Osteoblast (primary cell): ENCODE data around the gene C1orf105. TPM values are rescaled to one million over a fixed set of nuclear protein-coding genes. Genes with fewer than 3 reads are reported as not detected.

Experiments used
- DNase-seq: peaks from one replicate; pipeline ENCODE4 v3.0.0; 2011; ENCODE audit warnings: low spot score, mixed read lengths; ENCODE audit not compliant: insufficient read length; ENCODE audit errors: missing footprints
- H2AFZ ChIP-seq: 2 replicates; pipeline ENCODE4 v1.6.0; 2011; ENCODE audit warnings: mild to moderate bottlenecking, low read length
- H3K27ac ChIP-seq: 2 replicates; pipeline ENCODE4 v1.5.1; 2011; ENCODE audit warnings: mild to moderate bottlenecking, low read depth, low read length, moderate library complexity
- H3K27me3 ChIP-seq: 2 replicates; pipeline ENCODE4 v1.6.0; 2012; ENCODE audit warnings: mild to moderate bottlenecking, control low read depth, inconsistent platforms, low read length, moderate library complexity; ENCODE audit not compliant: insufficient read depth
- H3K36me3 ChIP-seq: 2 replicates; pipeline ENCODE4 v1.5.1; 2011; ENCODE audit warnings: mild to moderate bottlenecking, low read length, control low read depth, moderate library complexity; ENCODE audit not compliant: insufficient read depth
- H3K4me1 ChIP-seq: 2 replicates; pipeline ENCODE4 v1.5.1; 2011; ENCODE audit warnings: mild to moderate bottlenecking, low read length, control low read depth, moderate library complexity; ENCODE audit not compliant: insufficient read depth
- H3K4me2 ChIP-seq: 2 replicates; pipeline ENCODE4 v1.6.0; 2011; ENCODE audit warnings: mild to moderate bottlenecking, low read length; ENCODE audit not compliant: insufficient read depth
- H3K4me3 ChIP-seq: fragments of 200-600 bp; sonication (generic); 3 replicates; pipeline ENCODE4 v1.5.1; 2012; ENCODE audit warnings: mild to moderate bottlenecking, low read length, inconsistent platforms; ENCODE audit not compliant: insufficient read depth
- H3K79me2 ChIP-seq: 2 replicates; pipeline ENCODE4 v1.6.0; 2012; ENCODE audit warnings: mild to moderate bottlenecking, low read length, control low read depth, inconsistent platforms; ENCODE audit not compliant: insufficient read depth
- H3K9me3 ChIP-seq: 2 replicates; pipeline ENCODE4 v1.5.1; 2011; ENCODE audit warnings: low read depth, low read length, control low read depth
- H4K20me1 ChIP-seq: 2 replicates; pipeline ENCODE4 v1.6.0; 2012; ENCODE audit warnings: mild to moderate bottlenecking, low read length, control low read depth; ENCODE audit not compliant: insufficient read depth
- CTCF ChIP-seq: IDR thresholded peaks from 2 replicates; pipeline ENCODE4 v1.5.1; 2011; ENCODE audit warnings: mild to moderate bottlenecking, low read depth, low read length, moderate library complexity; ENCODE audit errors: extremely low read depth
- total RNA-seq: library from RNA; depleted of rRNA; stranded (reverse); fragments of >200 nt; gene quantifications from 2 replicates; pipeline ENCODE4 v1.2.3, GENCODE V29; 2012

The C1orf105 gene
- total RNA-seq, 1 donor: not detected

- Histone ChIP-seq H3K9me3 (no peaks in the 10 kb centered on the region), H3K27ac (no peak overlapping the region), H2AFZ (no peak overlapping the region), H3K4me3 (no peak overlapping the region), H3K4me2 (no peak overlapping the region), H3K27me3 (peaks cover 5% of the 10 kb centered on the region), H3K79me2 (no peaks in the 10 kb centered on the region), H4K20me1 (no peaks in the 10 kb centered on the region), H3K4me1 (no peaks in the 10 kb centered on the region), H3K36me3 (no peaks in the 10 kb centered on the region)
- TF ChIP-seq CTCF: no peak
- no peak for DNase-seq
Measured at GRCh38 chr1:172517081-172517480, 96.6 kb downstream of the C1orf105 start.

- H4K20me1 ChIP-seq: no peaks in the 10 kb centered on the region
- no peak overlapping the region for H3K4me3 ChIP-seq
- no peak overlapping the region for H3K27ac ChIP-seq
- H3K79me2 ChIP-seq: no peaks in the 10 kb centered on the region
- TF ChIP-seq CTCF: no peak
- no peaks in the 10 kb centered on the region for H3K36me3 ChIP-seq
- DNase-seq: no peak
- H3K27me3 ChIP-seq: peaks cover 5% of the 10 kb centered on the region
- H2AFZ ChIP-seq: no peak overlapping the region
- no peak overlapping the region for H3K4me2 ChIP-seq
- no peaks in the 10 kb centered on the region for H3K4me1 ChIP-seq
- no peaks in the 10 kb centered on the region for H3K9me3 ChIP-seq
Measured at GRCh38 chr1:172517545-172517944, 97.1 kb downstream of the C1orf105 start.

Other genes with a start within 250 kb of the C1orf105 start
- 19.7 and 22.4 TPM in 2 replicates for gene PIGC, start 23.4 kb downstream of the C1orf105 start, total RNA-seq
- 41.3 and 41.6 TPM in 2 replicates for gene SUCO, start 112.5 kb downstream of the C1orf105 start, total RNA-seq
- gene FASLG, start 238.4 kb downstream of the C1orf105 start, total RNA-seq: not detected in 2 replicates